NCI-H1436 (cell line): ENCODE data around the gene EFHC2.

Experiments used
- DNase-seq: peaks from one replicate; lab custom pipeline; 2025; lab: John Stamatoyannopoulos, UW

EFHC2 gene, protein sequence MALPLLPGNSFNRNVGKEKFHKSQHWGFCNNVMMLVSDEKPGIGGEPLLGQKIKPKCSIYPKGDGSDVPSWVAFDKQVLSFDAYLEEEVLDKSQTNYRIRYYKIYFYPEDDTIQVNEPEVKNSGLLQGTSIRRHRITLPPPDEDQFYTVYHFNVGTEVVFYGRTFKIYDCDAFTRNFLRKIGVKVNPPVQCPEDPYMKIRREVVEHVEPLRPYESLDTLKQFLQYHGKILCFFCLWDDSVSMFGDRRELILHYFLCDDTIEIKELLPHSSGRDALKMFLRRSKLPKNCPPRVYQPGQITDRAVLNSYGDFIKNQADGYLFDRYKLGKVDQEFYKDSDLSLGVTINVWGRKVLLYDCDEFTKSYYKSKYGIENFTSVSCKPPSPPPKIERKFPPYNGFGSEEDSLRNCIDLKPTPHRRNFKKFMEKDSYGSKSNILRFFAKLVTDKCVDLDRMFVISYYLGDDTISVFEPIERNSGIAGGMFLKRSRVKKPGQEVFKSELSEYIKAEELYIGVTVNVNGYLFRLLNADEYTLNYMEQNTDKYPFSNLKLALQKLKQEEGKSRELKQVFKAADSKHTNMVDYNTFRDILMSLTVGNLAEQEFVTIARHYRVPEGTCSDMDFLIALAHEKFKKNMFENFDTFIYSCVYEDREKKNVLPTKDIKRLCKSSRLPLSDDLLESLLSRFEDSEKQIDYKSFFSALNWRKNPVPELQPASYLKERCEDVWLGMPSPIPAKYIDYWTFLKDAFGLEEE

DNA sequence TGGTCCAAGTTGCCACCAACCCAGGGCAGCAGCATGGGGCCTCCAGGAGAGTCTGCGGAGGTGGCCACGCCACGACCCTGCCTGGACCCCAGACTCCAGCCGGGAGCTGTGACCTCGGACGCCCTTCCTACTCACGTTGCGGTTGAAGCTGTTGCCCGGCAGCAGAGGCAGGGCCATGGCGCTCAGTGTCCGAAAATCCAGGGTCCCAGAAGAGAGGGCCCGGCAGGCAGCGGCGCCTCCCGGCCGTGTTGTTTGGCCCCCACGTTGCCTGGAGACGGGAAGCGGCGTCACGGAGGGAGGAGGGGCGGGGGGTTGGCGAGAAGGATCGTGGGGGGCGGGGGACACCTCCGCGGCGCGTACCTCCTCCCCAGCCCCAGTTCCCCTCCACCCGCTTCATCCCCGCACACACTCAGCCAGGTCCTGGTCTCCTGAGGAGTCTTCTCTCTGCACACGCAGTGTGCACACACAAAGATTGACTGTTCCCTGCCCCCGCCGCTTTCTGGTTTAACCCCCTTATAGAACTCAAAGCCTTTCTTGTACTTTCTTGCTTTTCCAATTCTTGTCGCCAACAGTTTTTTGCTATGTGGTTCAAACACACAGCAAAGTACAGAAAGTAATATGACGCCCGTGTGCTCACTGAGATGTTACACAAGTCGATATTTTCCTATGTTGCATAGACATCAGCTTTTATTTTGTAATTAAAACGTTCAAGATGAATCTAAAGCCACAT lies at the start of gene EFHC2:
EFHC2 (minus strand) TSS at position 261 of the 730 bp plus-strand sequence; CDS start at position 177, 84 bp downstream.
- peak; percentile 14 for DNase-seq

DNA sequence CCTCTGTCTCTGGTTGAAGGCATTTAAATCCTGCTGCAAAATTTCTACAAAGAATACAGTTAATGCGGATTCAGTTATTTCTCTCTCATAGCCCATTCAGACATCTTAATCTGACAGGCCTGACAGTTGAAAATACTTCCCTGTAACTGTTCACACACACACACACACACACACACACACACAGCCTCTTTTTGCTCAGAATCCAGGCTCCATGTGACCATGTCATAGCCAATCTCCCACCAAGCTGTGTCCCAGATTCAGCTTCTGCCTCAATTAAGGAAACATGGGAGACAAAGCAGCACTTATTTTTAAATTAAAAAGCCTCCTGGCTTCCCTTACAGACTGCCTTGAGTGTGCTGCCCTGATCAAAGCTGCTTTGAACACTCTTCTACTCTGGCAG lies 49.3 kb upstream of the EFHC2 start:
- no peak for DNase-seq

DNA sequence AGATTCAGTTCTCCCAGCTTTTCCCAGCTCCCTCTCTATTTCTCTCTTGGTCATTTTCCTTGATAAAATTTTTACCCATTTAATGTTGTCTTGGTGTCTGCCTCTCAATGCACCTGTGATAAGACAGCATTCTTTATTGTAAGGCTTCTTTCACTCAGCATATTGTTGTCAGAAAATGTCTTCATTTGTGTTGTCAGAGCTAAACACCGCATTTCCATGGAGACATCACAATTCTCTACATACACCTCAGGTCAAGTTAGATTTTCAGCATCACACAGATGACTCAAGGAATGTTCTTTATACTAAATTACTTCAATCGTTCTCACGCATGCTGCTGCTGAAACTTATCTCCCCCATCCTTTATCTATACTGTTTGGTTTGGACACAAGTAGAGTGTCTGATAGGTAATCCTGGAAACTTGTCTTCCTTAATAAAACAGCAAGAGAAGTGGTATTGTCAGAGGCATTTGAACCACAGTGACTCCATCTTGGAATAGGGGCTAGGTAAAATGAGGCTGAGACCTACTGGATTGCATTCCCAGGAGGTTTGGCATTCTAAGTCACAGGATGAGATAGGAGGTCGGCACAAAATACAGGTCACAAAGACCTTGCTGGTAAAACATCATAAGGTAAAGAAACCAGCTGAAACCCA lies 41.3 kb upstream of the EFHC2 start:
- no peak for DNase-seq

DNA sequence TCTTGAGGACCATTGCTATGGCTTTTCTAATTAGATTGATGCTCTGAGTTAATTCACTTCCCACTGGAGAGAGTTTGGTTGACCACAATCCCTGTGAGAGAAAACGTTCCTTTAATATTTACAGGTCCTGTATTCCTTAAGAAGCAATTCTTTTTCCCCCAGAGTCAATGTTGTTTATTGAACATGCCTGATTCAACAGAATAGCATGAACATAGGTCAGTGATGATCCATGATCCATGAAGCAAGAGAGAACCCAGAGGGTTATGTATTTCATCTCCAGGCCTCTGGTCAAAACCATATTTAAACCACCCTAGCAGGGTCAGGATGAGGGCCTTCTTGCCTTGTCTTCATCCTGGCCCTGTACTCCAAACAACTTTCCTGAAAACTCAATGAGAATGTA lies 39.4 kb upstream of the EFHC2 start:
- no peak for DNase-seq

DNA sequence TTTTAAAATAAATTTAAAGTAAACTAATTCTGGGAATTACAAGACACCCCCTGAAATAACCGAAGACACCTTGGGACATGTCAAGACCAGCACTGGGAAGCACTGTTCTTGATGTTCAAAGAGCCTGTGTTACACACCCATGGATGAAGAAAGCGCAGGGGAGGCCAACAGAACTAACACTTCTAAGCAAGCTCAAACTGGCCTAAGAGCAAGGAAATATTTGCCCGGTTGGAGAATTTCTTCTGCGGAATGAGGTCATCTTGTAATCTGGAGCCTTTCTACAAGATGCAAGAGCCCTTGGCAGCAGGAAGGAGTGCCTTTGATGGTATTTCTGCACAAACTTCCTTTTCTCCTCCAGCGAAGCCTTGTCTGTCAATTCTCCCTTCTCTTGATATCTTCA lies 9.3 kb upstream of the EFHC2 start:
- DNase-seq, result no peak

DNA sequence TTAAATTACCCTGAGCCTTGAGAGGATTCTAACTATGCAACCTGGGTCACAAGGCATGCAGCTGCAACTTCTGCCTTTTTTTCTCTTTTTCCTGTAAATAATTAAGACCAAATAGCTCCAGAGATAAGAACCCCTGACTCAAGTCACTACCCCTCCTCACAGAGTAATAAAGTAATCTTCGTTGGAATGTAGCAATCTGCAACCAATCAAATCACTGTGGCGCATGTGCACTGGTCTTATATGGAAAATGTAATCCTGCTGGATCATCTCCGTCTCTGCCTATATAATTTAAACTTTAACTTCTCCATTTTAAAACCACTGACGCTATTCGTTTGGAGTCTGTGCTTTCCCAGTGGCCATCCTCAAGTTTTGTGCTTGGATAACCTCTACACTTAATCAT lies 6.1 kb upstream of the EFHC2 start:
- no peak for DNase-seq

DNA sequence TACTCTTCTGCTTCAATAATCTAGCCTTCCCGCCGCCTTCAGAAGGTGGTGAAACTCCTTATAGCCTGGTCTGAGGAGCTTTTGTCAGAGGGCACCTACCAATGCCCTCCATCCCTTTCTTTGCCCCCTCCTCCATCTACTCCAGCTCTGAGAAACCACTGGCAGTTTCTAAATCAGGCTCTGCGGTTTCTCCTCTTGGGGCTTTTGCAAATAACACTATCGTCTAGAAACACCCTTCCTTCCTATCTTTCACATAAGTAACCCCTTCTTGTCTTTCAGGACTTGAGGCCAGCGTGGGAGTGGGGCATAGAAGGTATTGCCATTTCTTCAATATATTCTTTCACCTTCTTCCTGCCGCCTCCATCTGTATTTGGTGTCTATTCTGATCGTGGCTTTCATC lies 1.2 kb upstream of the EFHC2 start:
- DNase-seq, result no peak

DNA sequence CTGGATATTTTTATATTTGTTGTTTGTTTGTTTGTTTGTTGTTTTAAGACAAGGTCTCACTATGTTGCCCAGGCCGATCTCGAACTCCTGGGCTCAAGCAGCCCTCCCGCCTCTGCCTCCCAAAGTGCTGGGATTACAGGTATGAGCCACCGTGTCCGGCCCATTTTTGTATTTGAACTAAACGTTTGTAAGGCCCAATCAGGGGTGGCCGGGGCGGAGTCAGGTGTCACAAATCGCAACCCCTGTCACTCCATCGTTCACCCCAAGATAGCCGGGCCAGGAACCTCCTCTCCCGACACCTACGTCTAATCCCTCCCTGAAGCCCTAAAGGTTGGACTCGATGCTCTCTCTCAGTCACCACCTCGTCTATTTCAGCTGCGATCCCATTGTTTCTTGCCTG lies 722 bp upstream of the EFHC2 start:
- no peak for DNase-seq

DNA sequence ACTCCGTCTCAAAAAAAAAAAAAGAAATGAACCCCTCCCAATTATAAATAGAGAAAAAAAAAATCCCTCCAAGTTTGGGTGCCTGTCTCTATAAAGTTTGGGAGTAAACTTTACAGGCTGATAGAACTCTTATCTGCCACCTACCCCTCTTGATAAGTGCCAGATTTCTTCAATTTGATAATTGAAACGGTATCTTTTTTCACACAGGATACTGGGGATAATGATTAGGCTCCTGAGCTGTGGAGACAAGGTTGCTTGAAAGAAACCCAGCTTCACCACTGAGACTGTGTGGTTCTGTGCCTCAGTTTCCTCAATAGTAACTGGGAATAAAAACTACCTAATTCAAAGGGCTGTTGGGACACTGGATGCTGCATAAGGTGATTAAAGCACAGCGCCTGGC lies 606 bp downstream of the EFHC2 start:
- DNase-seq, result no peak

DNA sequence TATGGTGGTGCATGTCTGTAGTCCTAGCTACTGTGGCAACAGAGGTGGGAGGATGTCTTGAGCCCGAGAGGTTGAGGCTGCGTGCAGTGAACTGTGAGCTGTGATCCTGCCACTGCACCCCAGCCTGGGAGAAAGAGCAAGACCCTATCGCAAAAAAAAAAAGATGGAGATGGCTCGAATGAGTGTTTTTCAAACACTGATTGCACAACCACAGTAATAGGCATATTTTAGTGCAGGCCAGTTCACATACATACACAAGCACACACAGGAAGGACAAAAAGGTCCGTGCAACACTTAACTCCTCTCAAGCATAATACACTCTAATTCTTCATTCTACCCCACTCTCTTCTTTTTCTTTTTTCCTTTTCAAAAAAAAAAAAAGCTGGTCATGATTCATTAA lies 5.1 kb downstream of the EFHC2 start:
- DNase-seq, result no peak

DNA sequence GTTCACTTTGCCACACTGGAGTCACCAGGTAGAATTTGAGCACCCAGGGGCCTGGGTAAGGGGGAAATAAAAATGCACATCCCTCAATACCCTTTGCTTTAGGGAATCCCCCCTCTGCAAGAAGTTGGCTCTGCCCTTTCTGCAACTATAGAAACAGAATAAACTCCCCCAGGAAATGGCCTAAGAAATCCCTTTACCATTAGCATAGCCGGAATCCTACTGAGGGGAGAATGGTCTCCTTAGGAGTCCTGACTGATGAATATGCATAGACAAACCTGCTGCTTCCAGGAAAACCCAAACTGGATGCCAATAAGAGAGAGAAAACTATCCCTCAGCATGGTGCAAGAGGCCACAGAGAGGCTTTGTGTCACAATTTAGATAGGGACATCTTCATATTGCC lies 11.0 kb downstream of the EFHC2 start:
- no peak for DNase-seq

DNA sequence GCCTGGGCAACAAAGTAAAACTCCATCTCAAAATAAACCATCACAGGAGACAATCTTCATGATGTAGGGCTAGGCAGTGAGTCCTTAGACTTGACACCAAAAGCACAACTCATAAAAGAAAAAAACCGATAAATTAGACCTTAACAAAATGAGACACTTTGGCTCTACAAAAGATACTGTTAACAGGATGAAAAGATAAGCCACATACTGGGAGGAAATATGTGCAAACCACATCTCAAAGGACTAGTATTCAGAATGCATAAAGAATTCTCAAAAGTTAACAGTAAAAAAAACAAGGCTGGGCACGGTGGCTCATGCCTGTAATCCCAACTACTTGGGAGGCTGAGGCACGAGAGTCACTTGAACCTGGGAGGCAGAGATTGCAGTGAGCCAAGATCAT lies 13.2 kb downstream of the EFHC2 start:
- DNase-seq, result no peak

DNA sequence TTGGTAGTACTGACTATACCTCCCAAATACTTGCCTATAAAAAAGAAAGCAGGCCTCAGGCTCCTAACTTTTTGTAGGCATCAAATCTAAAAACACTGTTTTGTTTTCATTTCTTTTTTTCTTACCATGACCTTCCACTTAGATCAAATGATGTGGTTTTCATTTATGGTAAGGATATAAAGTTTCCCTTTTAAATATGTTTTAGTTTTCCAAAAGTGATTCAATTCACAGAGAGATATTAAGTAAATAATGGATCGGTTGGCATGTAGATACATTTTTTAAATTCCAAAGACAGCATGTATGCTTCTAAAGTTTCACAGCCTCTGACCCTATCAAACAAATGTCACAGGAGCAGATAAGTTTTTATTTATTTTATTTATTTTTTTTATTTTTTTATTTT lies 23.9 kb downstream of the EFHC2 start:
- no peak for DNase-seq

DNA sequence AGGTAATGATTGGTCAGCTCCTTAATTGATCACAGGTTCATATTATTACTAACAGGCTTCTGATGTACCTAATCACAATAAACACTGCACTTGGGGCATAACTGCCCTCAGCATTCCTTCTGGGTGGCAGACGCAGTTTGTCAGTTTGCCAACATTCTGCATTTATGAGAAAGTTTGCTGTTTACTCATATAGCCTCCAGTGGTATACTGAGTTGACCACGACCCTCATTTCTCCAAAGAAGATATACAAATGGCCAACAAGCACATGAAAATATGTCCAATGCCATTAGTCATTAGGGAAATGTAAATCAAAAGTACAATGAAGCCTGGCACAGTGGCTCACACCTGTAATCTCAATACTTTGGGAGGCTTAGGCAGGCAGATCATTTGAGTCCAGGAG lies 26.3 kb downstream of the EFHC2 start:
- no peak for DNase-seq

DNA sequence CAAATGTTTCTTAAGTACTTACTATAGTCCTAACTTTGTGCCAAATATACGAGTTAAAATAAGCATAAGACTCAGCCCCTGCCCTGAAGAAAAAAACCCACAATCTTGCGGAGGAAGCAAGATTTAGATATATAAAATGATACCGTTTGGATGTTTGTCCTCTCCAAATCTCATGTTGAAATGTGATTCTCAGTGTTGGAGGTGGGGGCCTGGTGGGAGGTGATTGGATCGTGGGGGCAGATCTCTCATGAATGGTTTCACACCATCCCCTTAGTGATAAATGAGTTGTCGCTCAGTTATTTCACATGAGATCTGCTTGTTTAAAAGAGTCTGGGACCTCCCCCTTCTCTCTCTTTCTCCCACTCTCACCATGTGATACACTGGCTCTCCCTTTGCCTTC lies 28.7 kb downstream of the EFHC2 start:
- DNase-seq, result no peak

DNA sequence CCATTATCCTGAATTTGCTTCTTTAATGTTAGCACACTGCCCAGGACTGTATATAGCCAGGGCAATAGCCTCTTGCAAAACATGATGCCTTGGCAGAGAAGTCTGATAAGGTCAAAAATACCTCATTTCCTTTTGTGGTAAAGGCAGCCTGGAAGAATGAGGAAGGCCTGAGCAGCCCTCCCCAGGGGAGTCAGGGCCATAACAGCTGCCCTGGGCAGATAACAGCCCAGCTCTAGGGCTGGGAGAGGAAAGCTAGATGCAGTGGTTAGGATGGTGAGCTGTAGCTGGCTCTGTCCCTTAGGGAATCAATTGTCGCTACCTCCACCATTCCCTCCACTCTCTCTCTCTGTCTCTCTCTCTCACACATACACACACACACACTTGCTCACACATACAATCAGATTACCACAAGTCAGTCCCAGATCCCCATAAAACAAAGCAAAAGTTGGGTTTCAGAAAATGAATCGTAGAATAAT lies 29.2 kb downstream of the EFHC2 start:
- no peak for DNase-seq

DNA sequence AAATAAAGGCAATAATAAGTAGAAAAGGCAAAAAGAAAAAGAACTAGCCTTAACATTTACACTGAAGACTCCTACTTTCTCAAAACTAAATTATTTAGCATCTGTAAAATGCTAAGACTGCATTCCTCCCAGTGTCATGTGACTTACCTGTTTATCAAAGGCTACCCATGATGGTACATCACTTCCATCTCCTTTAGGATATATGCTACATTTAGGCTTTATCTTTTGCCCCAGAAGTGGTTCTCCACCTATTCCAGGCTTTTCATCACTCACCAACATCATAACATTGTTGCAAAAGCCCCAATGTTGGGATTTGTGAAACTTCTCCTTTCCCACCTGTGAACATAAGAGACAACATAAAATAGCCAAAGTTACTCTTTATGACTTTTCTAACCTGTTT lies 31.1 kb downstream of the EFHC2 start:
- no peak for DNase-seq

DNA sequence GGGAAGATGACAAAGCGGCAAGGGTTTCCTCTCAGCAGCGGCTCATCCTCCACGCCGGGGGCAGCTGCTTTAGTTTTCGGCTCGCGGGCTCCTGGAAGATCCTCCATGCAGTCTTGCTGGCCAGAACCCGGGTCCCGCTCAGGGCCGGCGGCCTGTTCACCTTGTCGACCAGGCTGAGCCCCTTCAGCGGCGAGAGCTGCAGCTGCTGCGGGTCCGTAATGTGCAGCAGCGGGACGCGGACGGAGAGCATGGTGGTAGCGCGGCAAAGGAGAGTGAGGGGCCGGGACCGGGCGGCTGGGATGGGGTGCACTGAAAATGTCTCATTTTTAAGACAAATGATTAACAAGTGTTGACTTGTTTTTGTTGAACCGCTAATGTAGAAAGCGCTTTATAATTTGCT lies 33.2 kb downstream of the EFHC2 start:
- no peak for DNase-seq

DNA sequence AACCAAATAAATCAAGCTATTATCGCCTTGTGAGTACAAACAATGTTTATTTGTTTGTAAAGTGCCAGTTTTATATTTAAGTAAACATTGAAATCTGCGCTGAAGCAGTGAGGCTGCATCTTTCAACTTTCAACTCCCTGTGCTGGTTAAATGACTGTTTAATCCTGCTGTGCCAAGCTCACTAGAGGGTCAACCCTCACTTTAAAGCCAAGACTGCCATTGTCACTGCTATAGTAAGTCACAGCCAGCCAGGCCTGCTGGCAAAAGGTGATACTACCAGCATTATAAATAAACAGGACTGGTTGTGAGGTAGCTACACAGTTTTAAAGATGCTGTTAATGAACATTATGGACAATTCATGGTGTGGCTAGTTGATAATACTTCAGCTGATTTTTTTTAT lies 34.6 kb downstream of the EFHC2 start:
- DNase-seq, result no peak

DNA sequence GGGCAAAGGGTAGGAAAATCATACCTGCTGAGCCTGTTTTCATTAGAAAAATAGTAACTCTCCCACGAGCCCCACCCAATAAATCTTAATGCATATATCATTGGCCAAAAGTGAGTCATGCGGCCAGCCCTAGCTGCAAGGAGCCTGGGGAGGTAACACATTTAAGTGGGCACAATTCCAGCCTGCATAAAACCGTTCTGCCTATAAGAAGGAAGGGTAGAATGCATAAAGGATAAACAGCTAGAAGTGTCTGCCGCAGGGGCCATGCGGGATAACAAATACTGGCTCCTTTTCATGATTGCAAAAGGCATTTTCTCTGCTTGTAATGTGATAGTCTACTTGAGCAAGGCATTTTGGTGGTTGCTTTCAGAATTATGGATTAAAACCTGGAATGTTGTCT lies 37.1 kb downstream of the EFHC2 start:
- DNase-seq, result peak; percentile 60

DNA sequence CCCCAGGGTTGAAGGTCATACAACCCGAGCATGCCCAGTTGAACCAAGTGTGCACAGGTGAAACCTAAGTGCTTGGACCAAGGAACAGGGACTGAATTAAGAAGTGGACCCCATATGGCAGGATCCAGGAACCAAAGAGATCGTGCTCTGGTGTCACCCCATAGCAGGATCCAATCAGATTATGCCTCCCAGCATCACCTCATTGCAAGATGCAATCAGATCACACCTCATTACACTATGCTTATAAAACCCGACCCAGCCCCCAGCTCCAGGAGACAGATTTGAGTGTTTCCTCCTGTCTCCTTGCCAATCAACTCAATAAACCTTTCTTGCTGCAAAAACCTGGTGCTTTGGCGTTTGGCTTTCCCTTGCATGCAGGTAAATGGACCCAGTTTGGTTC lies 37.6 kb downstream of the EFHC2 start:
- DNase-seq, result peak; percentile 66

DNA sequence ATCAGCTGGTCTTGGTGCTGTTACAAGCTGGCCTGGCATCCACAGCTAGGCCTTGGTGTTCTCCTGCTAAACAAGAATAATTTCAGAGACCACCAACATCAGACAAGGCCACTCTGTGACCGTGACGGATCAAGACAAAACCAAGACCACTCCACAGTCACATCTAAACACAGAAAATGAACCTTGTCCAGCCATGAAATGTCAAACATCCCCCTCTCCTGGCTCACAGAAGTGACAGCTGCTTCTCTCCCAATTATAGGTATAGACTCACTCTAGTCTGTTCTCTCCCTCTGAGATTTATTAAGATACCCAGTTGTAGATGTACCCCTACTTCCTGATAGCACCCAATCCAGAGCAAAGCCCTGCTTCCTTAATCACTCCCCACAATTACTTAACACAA lies 40.4 kb downstream of the EFHC2 start:
- peak; percentile 6 for DNase-seq
